GM18520 (cell line): ENCODE data around the gene ZBTB11.
"Not testable (repeated sequence)": the region's sequence is repeated elsewhere in the genome, so short reads cannot be mapped to it uniquely, and the experiment has no call there.

Experiments
- ATAC-seq: cut with Tn5 transposase; IDR thresholded peaks from one replicate; pipeline ENCODE4 v1.9.1; 2021; ENCODE audit not compliant: unreplicated experiment

ZBTB11 gene

GRCh38 chr3:101646726-101647125 lies 30.2 kb downstream of the ZBTB11 start:
- no peak for ATAC-seq

GRCh38 chr3:101643861-101644613 lies 32.9 kb downstream of the ZBTB11 start:
- no peak for ATAC-seq

- no peak for ATAC-seq
Observed at GRCh38 chr3:101643009-101643844, 33.7 kb downstream of the ZBTB11 start.

- ATAC-seq: no peak
Observed at GRCh38 chr3:101642441-101642840, 34.5 kb downstream of the ZBTB11 start.

DNA sequence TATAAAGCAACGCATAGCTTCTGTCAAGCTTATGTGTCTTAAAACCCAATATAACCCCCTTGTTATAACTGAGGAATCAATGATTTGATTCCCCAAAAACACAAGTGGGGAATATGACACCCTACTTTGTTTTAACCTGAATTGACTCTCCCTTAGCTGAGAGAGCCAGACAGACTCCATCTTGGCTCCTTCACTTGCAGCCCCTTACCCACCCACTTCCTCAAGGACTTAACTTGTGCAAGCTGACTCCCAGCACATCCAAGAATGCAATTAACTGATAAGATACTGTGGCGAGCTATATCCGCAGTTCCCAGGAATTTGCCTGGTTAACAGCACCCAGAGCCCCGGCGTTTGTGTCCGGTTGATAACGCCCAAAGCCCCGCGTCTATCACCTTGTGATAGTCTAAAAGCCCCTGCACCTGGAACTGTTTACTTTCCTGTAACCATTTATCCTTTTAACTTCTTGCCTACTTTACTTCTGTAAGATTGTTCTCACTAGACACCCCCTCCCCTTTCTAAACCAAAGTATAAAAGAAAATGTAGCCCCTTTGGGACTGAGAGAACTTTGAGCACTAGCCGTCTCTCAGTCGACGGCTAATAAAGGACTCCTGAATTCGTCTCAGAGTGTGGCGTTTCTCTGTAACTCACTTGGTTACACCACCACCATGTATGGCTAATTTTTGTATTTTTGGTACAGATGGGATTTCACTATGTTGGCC lies 35.4 kb downstream of the ZBTB11 start:
- ATAC-seq: not testable (repeated sequence)

GRCh38 chr3:101640256-101640655 lies 36.7 kb downstream of the ZBTB11 start:
- ATAC-seq: no peak

DNA sequence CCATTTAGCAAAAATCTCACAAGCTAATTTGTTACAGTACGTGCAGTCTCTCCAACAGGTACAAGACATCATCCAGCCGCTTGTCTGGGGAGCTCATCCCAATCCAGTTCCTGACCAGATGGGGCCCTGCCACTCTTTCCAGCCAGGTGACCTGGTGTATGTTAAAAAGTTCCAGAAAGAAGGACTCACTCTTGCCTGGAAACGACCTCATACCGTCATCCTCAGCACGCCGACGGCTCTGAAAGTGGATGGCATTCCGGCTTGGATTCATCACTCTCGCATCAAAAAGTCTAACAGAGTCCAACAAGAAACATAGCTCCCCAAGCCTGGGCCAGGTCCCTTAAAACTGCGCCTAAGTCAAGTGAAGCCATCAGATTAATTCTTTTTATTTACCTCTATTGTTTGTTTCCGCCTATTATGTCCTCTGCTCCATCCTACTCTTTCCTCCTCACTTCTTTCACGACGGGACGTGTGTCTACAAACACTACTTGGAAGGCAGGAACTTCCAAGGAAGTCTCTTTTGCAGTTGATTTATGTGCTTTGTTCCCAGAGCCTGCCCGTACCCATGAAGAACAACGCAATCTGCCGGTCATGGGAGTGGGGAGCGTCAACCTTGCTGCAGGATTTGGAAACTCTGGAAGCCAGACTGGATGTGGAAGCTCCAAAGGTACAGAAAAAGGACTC lies 37.5 kb downstream of the ZBTB11 start:
- no peak for ATAC-seq

- ATAC-seq: no peak
Observed at GRCh38 chr3:101638261-101638745, 38.6 kb downstream of the ZBTB11 start.

- no peak for ATAC-seq
Observed at GRCh38 chr3:101637451-101637850, 39.5 kb downstream of the ZBTB11 start.

- peak; percentile 77 for ATAC-seq
Observed at GRCh38 chr3:101635954-101636798, 40.8 kb downstream of the ZBTB11 start.

GRCh38 chr3:101635345-101635744 lies 41.6 kb downstream of the ZBTB11 start:
- ATAC-seq: no peak

DNA sequence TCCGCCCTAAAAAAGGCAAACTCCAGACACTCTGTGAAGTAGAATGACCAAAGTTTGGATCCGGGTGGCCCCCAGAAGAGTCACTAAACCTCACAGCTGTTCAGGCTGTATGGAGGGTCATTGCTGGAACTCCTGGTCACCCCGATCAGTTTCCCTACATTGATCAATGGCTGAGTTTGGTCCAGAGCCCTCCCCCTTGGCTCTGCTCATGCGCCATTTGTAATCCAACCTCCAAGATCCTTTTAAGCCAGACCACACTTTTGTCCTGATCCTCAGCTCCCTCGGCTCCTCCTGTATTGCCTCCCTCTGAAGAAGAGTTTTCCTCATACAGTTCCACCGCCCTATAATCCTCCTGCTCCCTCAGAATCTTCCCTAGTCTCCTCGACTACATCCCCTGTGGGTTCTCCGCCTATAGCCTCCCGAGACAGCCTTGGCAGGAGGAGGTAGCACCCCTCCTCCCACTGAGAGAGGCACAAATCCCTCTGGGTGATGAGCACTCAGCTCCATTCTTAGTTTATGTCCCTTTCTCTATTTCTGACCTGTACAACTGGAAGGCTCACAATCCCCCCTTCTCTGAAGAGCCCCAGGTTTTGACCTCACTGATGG lies 42.2 kb downstream of the ZBTB11 start:
- no peak for ATAC-seq

GRCh38 chr3:101633186-101633585 lies 43.7 kb downstream of the ZBTB11 start:
- ATAC-seq: no peak

- no peak for ATAC-seq
Observed at GRCh38 chr3:101632586-101632985, 44.3 kb downstream of the ZBTB11 start.

GRCh38 chr3:101631959-101632358 lies 45.0 kb downstream of the ZBTB11 start:
- not testable (repeated sequence) for ATAC-seq

- no peak for ATAC-seq
Observed at GRCh38 chr3:101631098-101631796, 45.7 kb downstream of the ZBTB11 start.

DNA sequence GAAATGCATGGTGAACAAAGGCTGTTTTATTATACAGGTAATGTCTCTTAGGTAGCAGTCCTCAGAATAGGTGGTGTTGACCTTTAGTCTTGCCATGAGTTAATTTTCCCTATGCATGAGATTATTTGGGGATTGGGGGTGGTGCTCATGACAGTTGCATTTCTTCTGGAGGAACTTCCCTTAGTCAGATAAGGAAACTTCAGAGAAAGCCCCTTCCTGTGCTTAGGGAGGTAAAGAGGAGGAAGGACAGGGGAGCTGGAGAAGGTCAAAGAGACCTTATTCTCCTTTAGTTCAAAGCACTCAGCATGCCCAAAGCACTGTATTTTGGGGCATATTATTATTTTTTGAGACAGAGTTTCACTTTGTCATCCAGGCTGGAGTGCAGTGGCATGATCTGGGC lies 47.7 kb downstream of the ZBTB11 start:
- no peak for ATAC-seq

- ATAC-seq: no peak
Observed at GRCh38 chr3:101625879-101626278, 51.1 kb downstream of the ZBTB11 start.

DNA sequence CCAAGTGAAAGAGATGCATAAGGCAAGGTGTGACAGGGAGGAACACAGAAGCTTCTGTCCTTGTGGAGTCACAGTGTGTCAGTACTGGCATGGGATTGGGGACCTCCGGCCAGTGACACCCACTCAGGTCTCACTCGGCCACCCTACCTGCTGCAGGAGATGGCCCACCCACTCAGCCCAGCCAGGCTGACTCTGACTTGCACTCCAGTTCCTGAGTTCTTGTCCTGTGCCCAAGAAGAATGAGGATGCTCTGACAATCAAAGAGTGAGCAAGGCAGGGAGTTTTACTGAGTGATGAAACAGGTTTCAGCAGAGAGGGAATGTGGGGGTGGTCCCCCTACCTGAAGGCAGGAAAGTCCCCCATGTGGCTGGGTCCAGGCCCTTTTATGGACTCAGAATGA lies 52.1 kb downstream of the ZBTB11 start:
- no peak for ATAC-seq
